Activated B cell treated with CpG ODN at 0.5 μM for 24 hours (primary cell): Measurements from ENCODE around the gene SCD5. TPM values are rescaled to one million over a fixed set of nuclear protein-coding genes. Genes with fewer than 3 reads are reported as not detected.

Source experiments
- ATAC-seq: fragments of 200-7000 bp; cut with Tn5 transposase; one replicate; pipeline ENCODE4 v1.10.0; 2021; ENCODE audit warnings: low read depth, mild to moderate bottlenecking, moderate library complexity
- CTCF ChIA-PET: fragments of 350-600 bp; sonication (Branson Sonifier 250); formaldehyde crosslinking; loops from one replicate; lab custom pipeline; 2021; ENCODE audit warnings: antibody characterized with exemption; lab: Charles Lee
- POLR2A ChIA-PET: fragments of 350-600 bp; sonication (Branson Sonifier 250); formaldehyde crosslinking; loops from one replicate; lab custom pipeline; 2021; ENCODE audit warnings: antibody characterized with exemption; lab: Charles Lee
- DNase-seq: peaks from one replicate; pipeline ENCODE4 v3.0.0; 2022
- H3K27ac Mint-ChIP-seq: one replicate; pipeline ENCODE4 v1.8.0; 2020; ENCODE audit warnings: mixed read lengths
- H3K27me3 Mint-ChIP-seq: one replicate; pipeline ENCODE4 v1.8.0; 2021; ENCODE audit warnings: mixed read lengths
- H3K36me3 Mint-ChIP-seq: one replicate; pipeline ENCODE4 v1.8.0; 2021; ENCODE audit warnings: low read depth, mixed read lengths
- H3K4me1 Mint-ChIP-seq: one replicate; pipeline ENCODE4 v1.8.0; 2021; ENCODE audit warnings: mixed read lengths
- H3K4me3 Mint-ChIP-seq: one replicate; pipeline ENCODE4 v1.8.0; 2020; ENCODE audit warnings: mild to moderate bottlenecking, mixed read lengths
- H3K9me3 Mint-ChIP-seq: one replicate; pipeline ENCODE4 v1.8.0; 2020; ENCODE audit warnings: mixed read lengths
- CTCF ChIP-seq: fragments of 200-600 bp; IDR thresholded peaks from one replicate; pipeline ENCODE4 v1.8.0; 2022; ENCODE audit warnings: antibody characterized with exemption, mild to moderate bottlenecking
- intact Hi-C: fragments of 100-400 bp; cut with micrococcal nuclease; formaldehyde crosslinking; loops from one replicate; pipeline ENCODE4 v1.15.1; 2024
- total RNA-seq: library from RNA; stranded (reverse); gene quantifications from 2 replicates; pipeline ENCODE4 v1.2.3, GENCODE V29; 2022

SCD5 gene
- total RNA-seq, 1 donor from 2014 or later = not detected

- Mint-ChIP-seq H3K27ac (no peak overlapping the region), H3K4me3 (no peak overlapping the region), H3K27me3 (peaks cover 3% of the 10 kb centered on the region), H3K36me3 (no peaks in the 10 kb centered on the region), H3K9me3 (no peaks in the 10 kb centered on the region), H3K4me1 (no peaks in the 10 kb centered on the region)
- POLR2A ChIA-PET = no interaction called here
- ATAC-seq (no peak), DNase-seq (no peak)
- CTCF ChIA-PET = no interaction called here
- TF ChIP-seq CTCF = no peak
- intact Hi-C loops = no loop called here
Observed at GRCh38 chr4:82712561-82712960, 86.0 kb downstream of the SCD5 start.

GRCh38 chr4:82711158-82711785 lies 87.3 kb downstream of the SCD5 start:
- Mint-ChIP-seq H3K36me3 (no peaks in the 10 kb centered on the region), H3K27ac (no peak overlapping the region), H3K27me3 (peaks cover 8% of the 10 kb centered on the region), H3K4me1 (no peaks in the 10 kb centered on the region), H3K4me3 (no peak overlapping the region), H3K9me3 (no peaks in the 10 kb centered on the region)
- TF ChIP-seq CTCF = no peak
- DNase-seq (no peak), ATAC-seq (no peak)
- intact Hi-C loops = no loop called here
- ChIA-PET CTCF (interaction anchor here (0.7 kb wide), 1 partner anchor 427 kb away, joined by 4 read pairs; no protein-coding TSS in a partner anchor), POLR2A (no interaction called here)

- DNase-seq = no peak
- no peak for ATAC-seq
- no peaks in the 10 kb centered on the region for H3K4me1 Mint-ChIP-seq
- H3K36me3 Mint-ChIP-seq = no peaks in the 10 kb centered on the region
- H3K9me3 Mint-ChIP-seq = no peaks in the 10 kb centered on the region
- no peak overlapping the region for H3K4me3 Mint-ChIP-seq
- peaks cover 8% of the 10 kb centered on the region for H3K27me3 Mint-ChIP-seq
- CTCF ChIA-PET = no interaction called here
- no peak for TF ChIP-seq CTCF
- no peak overlapping the region for H3K27ac Mint-ChIP-seq
- intact Hi-C loops = no loop called here
- POLR2A ChIA-PET = no interaction called here
Observed at GRCh38 chr4:82710197-82710929, 88.2 kb downstream of the SCD5 start.

GRCh38 chr4:82708982-82709381 lies 89.6 kb downstream of the SCD5 start:
- CTCF ChIA-PET = no interaction called here
- ATAC-seq (no peak), DNase-seq (no peak)
- no peaks in the 10 kb centered on the region for H3K36me3 Mint-ChIP-seq
- intact Hi-C loops = no loop called here
- TF ChIP-seq CTCF = no peak
- H3K27ac Mint-ChIP-seq = no peak overlapping the region
- POLR2A ChIA-PET = no interaction called here
- no peak overlapping the region for H3K4me3 Mint-ChIP-seq
- H3K4me1 Mint-ChIP-seq = no peaks in the 10 kb centered on the region
- peaks cover 8% of the 10 kb centered on the region for H3K27me3 Mint-ChIP-seq
- H3K9me3 Mint-ChIP-seq = no peaks in the 10 kb centered on the region

- POLR2A ChIA-PET = no interaction called here
Observed at GRCh38 chr4:82706349-82707000, 92.1 kb downstream of the SCD5 start.

More at GRCh38 chr4:82706349-82707000, 92.1 kb downstream of the SCD5 start:
- DNase-seq = no peak
- no peak for TF ChIP-seq CTCF
- no peak overlapping the region for H3K27ac Mint-ChIP-seq
- intact Hi-C loops = no loop called here
- no peak overlapping the region for H3K4me3 Mint-ChIP-seq
- no peaks in the 10 kb centered on the region for H3K9me3 Mint-ChIP-seq
- CTCF ChIA-PET = no interaction called here
- ATAC-seq = no peak
- H3K36me3 Mint-ChIP-seq = no peaks in the 10 kb centered on the region
- H3K27me3 Mint-ChIP-seq = peaks cover 14% of the 10 kb centered on the region
- no peaks in the 10 kb centered on the region for H3K4me1 Mint-ChIP-seq
